Measurements from ENCODE around the gene NDC1. TPM values are rescaled to one million over a fixed set of nuclear protein-coding genes. Genes with fewer than 3 reads are reported as not detected.

The NDC1 gene
- total RNA-seq, 1 donor from 2014 or later: 13.2 TPM

DNA sequence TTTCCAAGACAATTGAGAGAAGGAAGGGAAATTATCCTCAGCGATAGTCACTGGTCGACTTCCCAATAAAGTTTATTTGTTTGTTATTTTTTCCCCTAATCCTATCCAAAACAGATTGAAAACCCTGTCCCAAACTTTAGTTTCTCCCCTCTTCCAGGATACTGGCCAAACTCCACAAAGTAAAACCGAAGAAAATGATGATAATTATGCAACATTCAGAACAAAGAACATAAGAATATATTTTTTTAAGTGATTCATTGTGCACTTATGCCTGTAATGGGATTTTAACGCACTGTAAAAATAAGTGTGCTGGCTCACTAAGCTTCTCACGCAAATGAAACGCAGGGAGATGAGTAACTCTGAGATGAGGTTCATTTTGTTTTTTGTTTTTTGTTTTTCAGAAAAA is 105.2 kb downstream of the NDC1 start:
- no peak for DNase-seq (ENCODE audit: low spot score)

DNA sequence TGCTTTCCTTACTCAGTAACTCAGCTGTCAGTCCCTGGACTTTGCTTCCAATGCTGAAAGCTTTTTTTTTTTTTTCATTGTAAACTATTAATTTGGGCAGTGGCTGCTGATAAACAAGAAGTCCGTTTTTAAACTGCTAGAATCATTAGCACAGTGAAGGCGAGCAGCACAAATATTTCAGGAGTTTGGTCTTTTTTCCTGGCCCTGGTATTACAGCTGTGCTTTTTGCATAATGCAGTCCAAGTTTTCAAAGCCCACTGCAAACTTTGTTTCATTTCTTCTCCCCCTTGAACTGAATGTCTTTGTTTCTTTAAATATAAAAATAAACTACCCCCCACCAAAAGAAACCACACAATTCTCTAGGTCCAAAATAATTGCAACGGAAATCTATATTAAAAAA is 105.7 kb downstream of the NDC1 start:
- DNase-seq (ENCODE audit: low spot score): no peak

GRCh38 chr1:53731779-53732305 is 106.3 kb downstream of the NDC1 start:
- no peak for DNase-seq (ENCODE audit: low spot score)

- no peak for DNase-seq (ENCODE audit: low spot score)
These were observed 107.0 kb downstream of the NDC1 start for GRCh38 chr1:53731043-53731600.

DNA sequence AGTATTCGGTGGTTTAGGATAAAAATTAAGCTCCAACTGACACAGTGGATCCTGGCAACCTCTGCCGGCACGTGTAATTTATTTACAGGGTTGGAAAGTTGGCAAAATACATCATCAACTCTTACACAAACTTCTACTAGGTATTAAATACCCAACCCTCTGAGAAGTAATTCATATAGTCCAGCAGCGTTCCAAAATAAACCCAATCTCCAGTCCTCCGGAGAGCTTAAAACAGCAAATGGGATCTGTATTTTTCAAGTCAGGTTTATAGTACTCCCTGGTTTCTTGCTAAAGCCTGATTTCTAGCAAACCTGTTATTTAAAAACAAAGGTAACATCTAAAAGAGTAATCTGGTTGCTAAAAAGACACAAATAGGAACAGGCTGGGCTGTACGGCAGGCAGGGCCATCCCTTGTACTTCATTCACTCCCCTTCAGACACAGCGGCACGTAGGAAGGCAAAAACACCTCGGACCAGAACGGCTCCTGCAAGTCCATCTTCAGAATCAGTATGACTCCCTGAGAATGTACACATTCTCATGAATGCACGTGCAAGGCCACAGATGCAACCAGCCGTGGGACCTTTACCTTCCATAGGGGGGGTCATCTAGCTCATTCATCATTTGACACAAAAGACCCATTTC is 107.8 kb downstream of the NDC1 start:
- peak; percentile 38 for DNase-seq (ENCODE audit: low spot score)

DNA sequence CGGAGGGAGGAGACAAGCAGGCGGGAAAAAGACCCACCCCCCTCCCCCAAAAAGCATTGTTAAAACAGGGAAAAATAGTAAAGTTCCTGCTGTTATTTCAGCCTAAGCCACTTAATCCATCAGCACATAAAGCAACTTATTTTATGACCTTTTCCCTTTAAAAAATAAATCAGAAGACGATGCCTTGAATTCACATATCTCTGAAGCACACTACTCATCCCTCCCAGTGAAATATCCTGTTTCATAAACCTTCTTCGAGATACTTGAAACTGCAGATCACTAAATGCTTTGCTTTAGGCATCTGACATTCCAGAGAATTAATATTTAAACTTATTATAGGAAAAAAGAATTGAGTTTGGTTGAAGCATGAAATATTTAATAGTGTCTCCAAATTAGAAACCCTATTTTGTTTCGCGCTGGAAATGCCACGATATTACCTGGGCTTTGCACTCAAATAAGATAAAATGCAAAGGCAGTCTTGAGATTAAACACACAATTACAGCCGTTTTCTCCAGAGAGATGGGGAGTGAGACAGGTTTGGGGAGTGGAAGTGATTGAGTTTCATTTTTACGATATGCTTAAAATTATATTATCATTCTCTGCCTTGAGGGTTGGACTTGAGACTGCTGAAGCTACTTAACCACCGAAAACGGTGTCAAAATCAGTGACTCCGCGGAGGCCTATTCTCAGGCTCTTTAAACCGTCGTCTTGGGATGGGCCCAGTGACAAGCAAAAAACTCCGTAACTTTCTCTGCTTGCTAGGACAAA is 108.5 kb downstream of the NDC1 start:
- peak; percentile 70 for DNase-seq (ENCODE audit: low spot score)

DNA sequence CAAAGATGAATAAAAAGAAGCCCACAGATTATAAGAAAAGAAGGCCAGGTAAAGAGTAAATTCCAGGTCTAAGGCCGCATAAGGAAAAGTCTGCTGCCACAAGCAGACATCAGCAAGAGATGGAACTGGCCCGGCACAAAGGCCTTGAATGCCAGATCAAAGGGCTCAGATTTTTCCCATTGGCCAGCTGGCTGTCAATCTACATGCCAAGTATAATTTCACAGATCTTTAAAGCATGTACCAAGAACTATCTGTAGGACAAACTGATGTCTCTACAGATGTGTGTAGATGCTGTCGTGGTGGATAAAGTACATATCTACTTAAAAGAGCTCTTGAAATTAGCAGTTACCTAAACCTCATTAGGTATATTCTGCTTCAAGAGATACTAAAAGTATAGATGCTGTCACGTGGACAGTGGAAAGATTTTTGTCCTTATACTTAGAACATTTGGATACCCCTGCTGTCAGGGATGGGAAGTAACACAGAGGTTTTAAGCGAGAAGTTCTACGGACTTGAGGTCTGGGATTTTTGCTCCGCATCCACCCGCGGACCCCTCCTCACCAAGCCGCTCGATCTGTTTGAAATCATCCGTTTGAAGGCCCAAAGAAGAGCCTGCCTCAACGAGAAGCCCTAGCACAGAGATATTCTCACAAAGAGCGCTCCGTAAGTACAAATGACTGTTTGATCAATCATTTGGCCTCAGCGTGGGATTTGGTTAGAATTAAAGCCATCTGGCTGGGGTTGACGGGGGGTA is 109.2 kb downstream of the NDC1 start:
- no peak for DNase-seq (ENCODE audit: low spot score)

GRCh38 chr1:53728196-53728595 is 109.9 kb downstream of the NDC1 start:
- DNase-seq (ENCODE audit: low spot score): no peak

DNA sequence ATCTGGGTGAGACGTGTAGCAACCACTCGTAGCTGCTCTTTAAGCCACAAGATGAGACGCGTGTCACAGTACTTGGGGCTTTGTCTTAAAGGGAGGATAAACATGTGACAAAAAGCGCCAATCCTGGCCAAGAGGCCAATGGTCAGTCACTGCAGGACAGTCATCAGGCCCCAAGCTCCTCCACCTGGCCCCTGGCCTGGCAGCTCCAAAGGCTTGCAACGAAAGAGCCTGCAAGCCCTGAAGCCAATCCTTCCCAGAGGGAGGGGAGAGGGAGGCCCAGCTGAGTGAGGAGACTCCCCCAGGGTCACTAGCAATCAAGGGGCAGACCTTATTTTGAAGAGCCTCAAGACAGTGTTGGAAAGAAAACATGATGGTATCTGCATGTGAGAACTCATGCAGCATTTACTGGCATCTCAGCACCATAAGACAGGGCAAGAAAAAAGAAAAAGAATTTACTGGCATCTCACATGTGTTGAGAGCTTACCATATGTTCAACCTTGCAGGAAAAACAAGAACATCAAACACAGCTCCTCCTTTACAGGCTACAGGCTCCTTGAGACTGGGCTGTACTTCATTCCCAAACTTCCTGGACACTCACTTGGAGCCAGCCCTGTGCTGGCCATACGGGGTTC is 110.5 kb downstream of the NDC1 start:
- DNase-seq (ENCODE audit: low spot score): no peak

DNA sequence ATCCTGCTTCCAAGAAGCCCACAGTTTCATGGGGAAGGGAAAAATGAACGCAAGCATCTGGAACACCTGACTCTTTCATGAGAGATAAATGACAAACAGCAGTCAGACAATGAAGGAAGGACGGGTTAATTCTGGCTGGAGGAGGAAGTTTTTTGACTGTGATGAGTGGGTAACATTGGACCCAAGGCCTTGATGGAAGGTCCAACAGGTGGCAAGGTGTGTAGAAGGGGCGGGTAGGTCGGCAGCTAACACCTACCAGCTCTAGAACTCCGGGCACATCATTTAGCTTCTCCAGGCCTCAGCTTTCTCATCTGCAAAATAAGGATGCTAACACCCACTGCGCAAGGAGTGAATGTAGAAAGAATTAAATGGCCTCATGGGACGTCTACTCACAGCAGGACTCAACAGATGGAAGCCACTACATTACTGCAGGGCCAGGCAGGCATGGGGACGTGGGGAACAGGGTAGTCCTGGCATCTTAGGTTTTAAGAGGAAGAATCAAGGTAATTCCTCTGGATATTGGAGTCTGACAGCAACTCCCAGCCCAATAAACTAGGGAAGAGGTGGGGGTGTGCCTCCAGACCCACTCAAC is 112.0 kb downstream of the NDC1 start:
- no peak for DNase-seq (ENCODE audit: low spot score)

DNA sequence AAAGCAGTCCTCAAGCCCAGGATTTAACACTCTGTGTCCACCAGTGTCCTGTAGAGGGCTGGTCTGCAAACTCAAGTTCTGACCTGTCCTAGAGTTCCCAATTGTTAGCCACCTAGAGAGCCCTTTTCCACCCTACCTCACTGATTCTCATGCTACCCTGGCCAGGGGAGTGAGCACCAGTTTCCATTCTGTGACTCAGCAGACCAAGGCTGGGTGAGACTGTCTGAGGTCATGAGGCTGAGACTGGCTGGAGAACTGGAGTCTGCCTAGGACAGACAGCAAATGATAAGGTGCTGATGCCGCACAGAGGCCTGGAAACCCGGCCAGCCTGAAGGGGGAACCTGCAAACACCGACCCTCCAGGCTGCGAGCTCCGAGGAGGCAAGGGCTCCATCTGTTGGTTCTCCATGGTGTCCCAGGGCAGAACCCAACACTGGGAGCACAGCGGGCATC is 112.8 kb downstream of the NDC1 start:
- DNase-seq (ENCODE audit: low spot score): no peak

GRCh38 chr1:53722025-53722424 is 116.1 kb downstream of the NDC1 start:
- DNase-seq (ENCODE audit: low spot score): no peak

DNA sequence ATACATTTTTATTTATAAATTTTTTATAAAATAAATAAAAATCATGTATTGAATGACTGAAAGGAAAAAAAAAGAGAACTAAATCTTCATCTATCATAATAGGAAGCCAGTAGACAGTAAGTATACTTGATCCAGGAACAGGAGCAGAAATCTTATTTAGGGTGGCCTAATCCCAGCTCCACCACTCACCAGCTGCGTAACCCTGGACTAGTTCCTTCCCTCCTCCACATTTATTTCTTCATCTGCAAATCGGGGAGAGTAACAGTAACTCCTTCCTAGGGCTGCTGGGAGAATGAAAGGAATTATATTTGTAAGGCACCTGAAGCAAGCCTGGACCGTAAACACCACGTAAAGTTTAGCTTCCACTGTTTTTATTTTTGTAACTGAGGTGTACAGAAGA is 117.0 kb downstream of the NDC1 start:
- DNase-seq (ENCODE audit: low spot score): no peak

- no peak for DNase-seq (ENCODE audit: low spot score)
These were observed 118.6 kb downstream of the NDC1 start for GRCh38 chr1:53719469-53719868.

DNA sequence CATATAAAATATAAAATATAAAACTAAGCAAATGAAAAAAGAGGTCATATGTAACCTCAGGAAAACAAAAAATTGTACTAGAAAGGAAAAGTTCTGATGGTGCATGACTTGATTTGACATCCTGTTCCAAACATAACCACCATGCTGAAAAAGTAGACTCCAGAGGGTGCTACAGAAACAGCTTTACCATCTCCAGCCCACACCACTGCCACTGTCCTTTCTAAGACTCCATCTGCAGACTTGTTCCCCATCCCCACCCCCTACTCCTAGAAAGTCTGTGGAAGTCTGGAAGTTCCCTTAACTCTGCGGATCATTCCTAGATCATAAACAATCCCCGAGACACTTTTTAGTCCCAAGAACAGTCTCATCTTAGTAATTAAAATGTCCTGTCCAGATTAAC is 119.7 kb downstream of the NDC1 start:
- DNase-seq (ENCODE audit: low spot score): no peak

DNA sequence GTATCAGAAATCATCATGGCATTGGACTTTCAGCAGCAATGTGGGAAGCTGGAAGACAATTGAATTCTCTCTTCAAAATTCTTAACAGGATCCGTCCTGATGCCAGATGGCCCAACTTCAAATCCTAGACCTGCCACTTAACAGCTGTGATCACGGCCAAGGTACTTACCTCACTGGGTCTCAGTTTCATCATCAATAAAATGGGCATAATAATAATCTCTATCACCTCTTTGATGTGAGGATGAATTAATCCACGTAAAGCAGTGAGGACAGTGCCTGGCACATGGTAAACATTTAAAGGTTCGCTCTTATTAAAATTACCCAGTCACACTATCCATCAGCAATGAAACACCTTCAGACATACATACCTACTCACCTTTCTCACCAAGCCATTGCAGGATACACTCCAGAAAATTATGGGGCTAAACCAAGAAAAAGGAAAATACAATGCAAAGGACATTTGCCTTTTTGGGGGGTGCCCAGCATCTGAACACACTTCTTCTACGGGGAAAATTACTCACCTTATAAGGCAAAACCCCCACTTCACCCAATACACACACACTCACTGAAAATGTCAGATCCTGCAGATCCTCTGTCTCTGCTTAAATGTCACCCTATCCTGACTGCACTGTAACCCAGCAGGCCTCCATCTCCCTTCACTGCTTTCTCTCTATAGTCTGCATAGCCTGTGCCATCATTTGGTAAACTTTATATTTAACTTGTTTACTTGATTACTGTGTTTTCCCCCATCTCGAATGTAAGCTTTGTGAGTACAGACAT is 120.9 kb downstream of the NDC1 start:
- no peak for DNase-seq (ENCODE audit: low spot score)

- no peak for DNase-seq (ENCODE audit: low spot score)
These were observed 121.9 kb downstream of the NDC1 start for GRCh38 chr1:53716150-53716549.

DNA sequence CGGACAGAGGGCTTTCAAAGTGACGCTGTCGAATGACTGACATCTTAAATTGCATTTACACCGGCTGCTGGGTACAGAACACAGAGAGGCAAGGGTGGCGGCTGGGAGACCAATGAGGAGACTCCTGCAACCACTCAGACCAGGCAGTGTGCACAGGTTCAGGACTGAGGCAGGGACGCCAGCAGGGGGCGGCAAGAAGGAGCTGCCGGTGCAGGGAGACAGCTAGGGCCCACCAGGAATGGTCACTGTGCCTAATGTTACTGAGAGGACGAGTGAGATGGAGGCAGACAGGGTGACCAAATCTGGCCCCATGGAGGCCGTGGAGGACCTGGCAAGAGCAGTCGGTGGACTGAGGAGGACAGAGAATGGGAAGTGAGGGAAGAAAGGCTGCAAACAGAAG is 122.6 kb downstream of the NDC1 start:
- no peak for DNase-seq (ENCODE audit: low spot score)
